HEK293T (cell line): ENCODE data around the gene UBA7.

Experiments
- CTCF ChIA-PET: fragments of 350-600 bp; formaldehyde crosslinking; extraction: SDS; loops from one replicate; lab custom pipeline; 2021; ENCODE audit warnings: antibody characterized with exemption, inconsistent platforms; lab: Yijun Ruan, JAX
- POLR2A ChIA-PET: fragments of 350-600 bp; formaldehyde crosslinking; extraction: SDS; loops from one replicate; lab custom pipeline; 2020; ENCODE audit warnings: antibody characterized with exemption, inconsistent platforms; lab: Yijun Ruan, JAX
- DNase-seq: peaks from one replicate; pipeline ENCODE4 v3.0.0; 2012; ENCODE audit warnings: mixed read lengths; ENCODE audit errors: extremely low spot score
- ARNT ChIP-seq: fragments of 450-650 bp; IDR thresholded peaks from 2 replicates; pipeline ENCODE4 v1.6.1; 2017; ENCODE audit warnings: mild to moderate bottlenecking
- BHLHE40 ChIP-seq: fragments of 450-650 bp; IDR thresholded peaks from 2 replicates; pipeline ENCODE4 v1.6.1; 2016; ENCODE audit warnings: mild to moderate bottlenecking, moderate library complexity, borderline replicate concordance
- CTBP1 ChIP-seq: fragments of 450-650 bp; IDR thresholded peaks from 2 replicates; pipeline ENCODE4 v1.6.1; 2016; ENCODE audit warnings: borderline replicate concordance
- ELF4 ChIP-seq: fragments of 450-650 bp; IDR thresholded peaks from 2 replicates; pipeline ENCODE4 v1.6.1; 2017; ENCODE audit warnings: antibody characterized with exemption
- FOXA1 ChIP-seq: fragments of 450-650 bp; IDR thresholded peaks from 2 replicates; pipeline ENCODE4 v1.6.1; 2016; ENCODE audit warnings: mild to moderate bottlenecking
- FOXK2 ChIP-seq: fragments of 450-650 bp; IDR thresholded peaks from 2 replicates; pipeline ENCODE4 v1.6.1; 2016; ENCODE audit warnings: mild to moderate bottlenecking
- FOXM1 ChIP-seq: fragments of 450-650 bp; IDR thresholded peaks from 2 replicates; pipeline ENCODE4 v1.6.1; 2017; ENCODE audit warnings: mild to moderate bottlenecking, borderline replicate concordance
- HDGF ChIP-seq: fragments of 450-650 bp; IDR thresholded peaks from 2 replicates; pipeline ENCODE4 v1.6.1; 2017; ENCODE audit warnings: antibody characterized with exemption, borderline replicate concordance
- L3MBTL2 ChIP-seq: fragments of 450-650 bp; conservative IDR thresholded peaks from 2 replicates; pipeline ENCODE4 v1.6.1; 2016; ENCODE audit warnings: mild to moderate bottlenecking
- LEF1 ChIP-seq: fragments of 450-650 bp; IDR thresholded peaks from 2 replicates; pipeline ENCODE4 v1.6.1; 2017; ENCODE audit warnings: mild to moderate bottlenecking, borderline replicate concordance
- NFRKB ChIP-seq: fragments of 450-650 bp; IDR thresholded peaks from 2 replicates; pipeline ENCODE4 v1.6.1; 2016; ENCODE audit warnings: mild to moderate bottlenecking, moderate library complexity
- SP1 ChIP-seq: fragments of 450-650 bp; IDR thresholded peaks from 2 replicates; pipeline ENCODE4 v1.6.1; 2017
- SUZ12 ChIP-seq: fragments of 450-650 bp; IDR thresholded peaks from 2 replicates; pipeline ENCODE4 v1.6.1; 2016; ENCODE audit warnings: mild to moderate bottlenecking
- TARDBP ChIP-seq: fragments of 450-650 bp; IDR thresholded peaks from 2 replicates; pipeline ENCODE4 v1.6.1; 2016
- ZNF384 ChIP-seq: fragments of 450-650 bp; IDR thresholded peaks from 2 replicates; pipeline ENCODE4 v1.6.1; 2016
- TF ChIP-seq, protein P1 (sequence below): fragments of 450-650 bp; IDR thresholded peaks from 2 replicates; pipeline ENCODE4 v1.6.1; 2016

Gene UBA7

DNA sequence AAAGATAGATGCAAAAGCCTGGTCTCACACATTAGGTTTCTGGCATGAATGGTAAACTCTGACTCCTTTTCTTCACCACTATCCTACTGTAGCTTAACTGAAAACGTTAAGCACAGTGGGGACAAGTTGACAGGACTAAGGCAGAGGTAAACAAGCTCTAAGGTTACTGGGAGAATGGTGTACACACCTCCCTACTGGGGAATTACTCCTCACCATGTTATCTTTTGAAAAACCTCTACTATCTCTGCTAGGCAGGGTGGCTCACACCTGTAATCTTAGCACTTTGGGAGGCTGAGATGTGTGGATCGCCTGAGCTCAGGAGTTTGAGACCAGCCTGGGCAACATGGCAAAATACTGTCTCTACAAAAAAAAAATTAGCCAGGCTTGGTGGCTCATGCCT is 56.6 kb downstream of the UBA7 start:
- TF ChIP-seq TARDBP (no peak), HDGF (no peak), ZNF384 (no peak), SUZ12 (no peak), CTBP1 (no peak), L3MBTL2 (no peak), FOXA1 (no peak), LEF1 (no peak), NFRKB (no peak), ARNT (no peak), FOXM1 (no peak), ELF4 (no peak), BHLHE40 (no peak), SP1 (no peak), FOXK2 (no peak)
- TF ChIP-seq, protein P1, sequence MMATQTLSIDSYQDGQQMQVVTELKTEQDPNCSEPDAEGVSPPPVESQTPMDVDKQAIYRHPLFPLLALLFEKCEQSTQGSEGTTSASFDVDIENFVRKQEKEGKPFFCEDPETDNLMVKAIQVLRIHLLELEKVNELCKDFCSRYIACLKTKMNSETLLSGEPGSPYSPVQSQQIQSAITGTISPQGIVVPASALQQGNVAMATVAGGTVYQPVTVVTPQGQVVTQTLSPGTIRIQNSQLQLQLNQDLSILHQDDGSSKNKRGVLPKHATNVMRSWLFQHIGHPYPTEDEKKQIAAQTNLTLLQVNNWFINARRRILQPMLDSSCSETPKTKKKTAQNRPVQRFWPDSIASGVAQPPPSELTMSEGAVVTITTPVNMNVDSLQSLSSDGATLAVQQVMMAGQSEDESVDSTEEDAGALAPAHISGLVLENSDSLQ = no peak
- DNase-seq = no peak
- POLR2A ChIA-PET = interaction anchor here (0.9 kb wide), 1 partner anchor 39 kb away, joined by 3 read pairs; no protein-coding TSS in a partner anchor
- CTCF ChIA-PET = interaction anchor here (0.7 to 1.1 kb wide), 2 partner anchors 82 to 292 kb away, joined by 3 to 5 read pairs; no protein-coding TSS in a partner anchor

DNA sequence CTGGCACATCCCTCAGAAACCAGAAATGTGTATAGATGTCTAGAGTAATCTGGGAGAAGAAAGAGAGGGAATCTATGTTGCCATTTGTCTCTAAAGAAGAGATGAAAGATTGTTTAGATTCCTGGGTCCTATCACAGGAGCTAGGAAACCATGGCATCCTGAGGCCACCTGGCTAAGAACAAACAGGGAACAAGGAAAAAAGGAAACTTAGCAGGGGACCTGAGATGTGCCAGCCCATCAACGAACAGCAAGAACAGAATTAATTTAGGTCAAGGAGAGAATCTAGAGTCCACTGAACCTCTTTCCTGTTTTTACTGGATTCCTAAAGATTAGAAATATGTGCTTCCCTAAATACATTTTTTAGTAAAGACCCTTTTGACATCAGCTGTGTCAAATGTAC is 57.7 kb downstream of the UBA7 start:
- TF ChIP-seq HDGF (no peak), ZNF384 (no peak), FOXK2 (no peak), BHLHE40 (no peak), SUZ12 (no peak), FOXA1 (no peak), NFRKB (no peak), LEF1 (no peak), TARDBP (no peak), ELF4 (no peak), L3MBTL2 (no peak), FOXM1 (no peak), ARNT (no peak)
- TF ChIP-seq, protein P1 = no peak
- CTCF ChIA-PET = no interaction called here
- DNase-seq = no peak
- POLR2A ChIA-PET = no interaction called here
